Neural cell (in vitro differentiated cells): ENCODE results near the gene STAT5B. TPM values are rescaled to one million over a fixed set of nuclear protein-coding genes. Genes with fewer than 3 reads are reported as not detected.

Source experiments
- H2AFZ ChIP-seq: fragments of 200-600, 300-800 bp; sonication (generic), shearing (Covaris generic); 2 replicates; pipeline ENCODE4 v1.6.0; 2014; ENCODE audit warnings: low read depth, mild to moderate bottlenecking, antibody characterized with exemption, low read length, moderate library complexity
- H3F3A ChIP-seq: fragments of 200-600 bp; shearing (Covaris generic); 2 replicates; pipeline ENCODE4 v1.6.1; 2016; ENCODE audit warnings: mild to moderate bottlenecking, moderate library complexity, mixed read lengths, antibody characterized with exemption, low read length; ENCODE audit not compliant: insufficient read depth, poor library complexity, severe bottlenecking
- H3K27ac ChIP-seq: fragments of 200-600, 300-800 bp; sonication (generic), shearing (Covaris generic); 2 replicates; pipeline ENCODE4 v1.5.1; 2014; ENCODE audit warnings: mild to moderate bottlenecking, low read length, moderate library complexity
- H3K27me3 ChIP-seq: fragments of 300-800, 200-600 bp; sonication (generic), shearing (Covaris generic); 2 replicates; pipeline ENCODE4 v1.6.0; 2014; ENCODE audit warnings: mild to moderate bottlenecking, low read depth, low read length, moderate library complexity; ENCODE audit not compliant: insufficient read depth
- H3K36me3 ChIP-seq: fragments of 300-800, 200-600 bp; sonication (generic), shearing (Covaris generic); 2 replicates; pipeline ENCODE4 v1.5.1; 2014; ENCODE audit warnings: mild to moderate bottlenecking, antibody characterized with exemption, low read length, moderate library complexity; ENCODE audit not compliant: insufficient read depth
- H3K4me2 ChIP-seq: fragments of 300-800, 200-600 bp; sonication (generic), shearing (Covaris generic); 2 replicates; pipeline ENCODE4 v1.6.0; 2014; ENCODE audit warnings: mild to moderate bottlenecking, low read length
- H3K4me3 ChIP-seq: fragments of 300-800, 200-600 bp; sonication (generic), shearing (Covaris generic); 2 replicates; pipeline ENCODE4 v1.5.1; 2014; ENCODE audit warnings: mild to moderate bottlenecking, low read length, moderate library complexity
- H3K79me2 ChIP-seq: fragments of 200-600 bp; shearing (Covaris generic); replicated peaks from 2 replicates; pipeline ENCODE4 v1.6.0; 2014; ENCODE audit warnings: mild to moderate bottlenecking, low read length, moderate library complexity; ENCODE audit not compliant: insufficient read depth
- H3K9ac ChIP-seq: fragments of 300-800, 200-600 bp; sonication (generic), shearing (Covaris generic); 2 replicates; pipeline ENCODE4 v1.6.1; 2016; ENCODE audit warnings: mild to moderate bottlenecking, low read length, mixed read lengths
- H3K9me2 ChIP-seq: fragments of 200-600 bp; shearing (Covaris generic); 2 replicates; pipeline ENCODE4 v1.6.1; 2016; ENCODE audit warnings: mild to moderate bottlenecking, low read length, mixed read lengths; ENCODE audit not compliant: insufficient read depth
- H3K9me3 ChIP-seq: fragments of 200-600, 300-800 bp; sonication (generic), shearing (Covaris generic); 2 replicates; pipeline ENCODE4 v1.6.1; 2016; ENCODE audit warnings: mild to moderate bottlenecking, mixed run types, low read length, moderate library complexity, mixed read lengths
- H4K20me1 ChIP-seq: fragments of 200-600 bp; shearing (Covaris generic); 2 replicates; pipeline ENCODE4 v1.6.1; 2016; ENCODE audit warnings: mild to moderate bottlenecking, mixed run types; ENCODE audit not compliant: insufficient read depth
- CTCF ChIP-seq: fragments of 450-650 bp; IDR thresholded peaks from 2 replicates; pipeline ENCODE4 v1.5.1; 2014; ENCODE audit warnings: antibody characterized with exemption, mild to moderate bottlenecking, moderate library complexity; ENCODE audit not compliant: poor library complexity, severe bottlenecking
- EP300 ChIP-seq: fragments of 450-650 bp; conservative IDR thresholded peaks from 2 replicates; pipeline ENCODE4 v1.6.1; 2014; ENCODE audit warnings: antibody characterized with exemption, mild to moderate bottlenecking, moderate library complexity; ENCODE audit not compliant: poor library complexity, severe bottlenecking
- EZH2 ChIP-seq: fragments of 200-600, 300-800 bp; shearing (Covaris generic), sonication (generic); IDR thresholded peaks from 2 replicates; pipeline ENCODE4 v1.6.1; 2014; ENCODE audit warnings: antibody characterized with exemption, low read length, borderline replicate concordance, mild to moderate bottlenecking; ENCODE audit not compliant: insufficient read depth, poor library complexity, severe bottlenecking
- POLR2AphosphoS5 ChIP-seq: IDR thresholded peaks from 2 replicates; pipeline ENCODE4 v1.6.1; 2012
- RAD21 ChIP-seq: fragments of 450-650 bp; conservative IDR thresholded peaks from 2 replicates; pipeline ENCODE4 v1.6.1; 2014; ENCODE audit warnings: antibody characterized with exemption, mild to moderate bottlenecking, moderate library complexity
- REST ChIP-seq: IDR thresholded peaks from 2 replicates; pipeline ENCODE4 v1.6.1; 2012; ENCODE audit warnings: borderline replicate concordance
- SMC3 ChIP-seq: fragments of 450-650 bp; conservative IDR thresholded peaks from 2 replicates; pipeline ENCODE4 v1.6.1; 2014; ENCODE audit warnings: antibody characterized with exemption, mild to moderate bottlenecking, moderate library complexity; ENCODE audit not compliant: poor library complexity
- polyA plus RNA-seq: library from polyadenylated mRNA; depleted of rRNA; stranded (reverse); fragments of >200 nt; gene quantifications from 2 replicates; pipeline ENCODE4 v1.2.3, GENCODE V29; 2014

The STAT5B gene
- polyA plus RNA-seq, 1 donor from 2014 or later = 47.4 TPM

- no peaks in the 10 kb centered on the region for H3K79me2 ChIP-seq
- no peaks in the 10 kb centered on the region for H3K9me3 ChIP-seq
- no peaks in the 10 kb centered on the region for H3K9me2 ChIP-seq
- H3F3A ChIP-seq = no peaks in the 10 kb centered on the region
- peak within 1 kb of the TSS; percentile 38 for H3K9ac ChIP-seq
- peak within 1 kb of the TSS; percentile 51 for H2AFZ ChIP-seq
- no peak within 1 kb of the TSS for H3K4me2 ChIP-seq
- peak within 1 kb of the TSS; percentile 12 for H3K27ac ChIP-seq
- peak within 1 kb of the TSS; percentile 68 for H3K4me3 ChIP-seq
- H4K20me1 ChIP-seq = no peaks in the 10 kb centered on the region
- no peak for TF ChIP-seq RAD21
- TF ChIP-seq REST = no peak
- peak; percentile 7 for TF ChIP-seq POLR2AphosphoS5
- H3K36me3 ChIP-seq = no peaks in the 10 kb centered on the region
- peaks cover 38% of the 10 kb centered on the region for H3K27me3 ChIP-seq
Observed at GRCh38 chr17:42184713-42185620, 91.2 kb downstream of the STAT5B start, which contains the start of gene HCRT. HCRT (minus strand) TSS chr17:42185452; CDS start chr17:42185365, 87 bp downstream.

GRCh38 chr17:42183741-42184711, 92.2 kb downstream of the STAT5B start:
- Histone ChIP-seq H3K79me2 (no peaks in the 10 kb centered on the region), H3K4me2 (peak overlapping the region; percentile 55), H3K4me3 (peak overlapping the region; percentile 68), H4K20me1 (no peaks in the 10 kb centered on the region), H3K9ac (peak overlapping the region; percentile 68), H2AFZ (peak overlapping the region; percentile 83), H3K27ac (no peak overlapping the region), H3K9me3 (no peaks in the 10 kb centered on the region), H3K27me3 (peaks cover 48% of the 10 kb centered on the region), H3F3A (no peaks in the 10 kb centered on the region), H3K9me2 (no peaks in the 10 kb centered on the region), H3K36me3 (no peaks in the 10 kb centered on the region)
- TF ChIP-seq EZH2 (no peak), EP300 (peak; percentile 36), SMC3 (peak; percentile 56), RAD21 (peak; percentile 40), CTCF (peak; percentile 92), REST (no peak)
